Effector memory CD4-positive, alpha-beta T cell (primary cell): ENCODE results near the gene GMPR2.

ENCODE experiments used
- DNase-seq, 3 donors: peaks; one replicate each; pipeline ENCODE4 v3.0.0-alpha.2; 2020
- H3K27ac ChIP-seq: 2 replicates; pipeline ENCODE4 v1.7.0; 2013; ENCODE audit warnings: mild to moderate bottlenecking, low read length, moderate library complexity; ENCODE audit not compliant: insufficient read depth, poor library complexity, severe bottlenecking
- H3K27me3 ChIP-seq: replicated peaks from 2 replicates; pipeline ENCODE4 v1.7.0; 2013; ENCODE audit warnings: mild to moderate bottlenecking, low read length; ENCODE audit not compliant: insufficient read depth, control insufficient read depth, poor library complexity, severe bottlenecking
- H3K36me3 ChIP-seq: 2 replicates; pipeline ENCODE4 v1.7.0; 2013; ENCODE audit warnings: mild to moderate bottlenecking, low read length, moderate library complexity; ENCODE audit not compliant: control insufficient read depth, insufficient read depth
- H3K4me1 ChIP-seq: 2 replicates; pipeline ENCODE4 v1.7.0; 2013; ENCODE audit warnings: low read length, mild to moderate bottlenecking; ENCODE audit not compliant: control insufficient read depth, insufficient read depth, poor library complexity, severe bottlenecking
- H3K4me3 ChIP-seq: 2 replicates; pipeline ENCODE4 v1.7.0; 2013; ENCODE audit warnings: low read length, low read depth, mild to moderate bottlenecking; ENCODE audit not compliant: insufficient read depth, poor library complexity, severe bottlenecking
- H3K9me3 ChIP-seq: 2 replicates; pipeline ENCODE4 v1.7.0; 2013; ENCODE audit warnings: mild to moderate bottlenecking, low read length, moderate library complexity; ENCODE audit not compliant: control insufficient read depth

GMPR2 gene

GRCh38 chr14:24267516-24267915, 34.8 kb downstream of the GMPR2 start:
- Histone ChIP-seq H3K36me3 (peaks cover 35% of the 10 kb centered on the region), H3K27ac (no peak overlapping the region), H3K4me1 (peaks cover 17% of the 10 kb centered on the region), H3K27me3 (no peaks in the 10 kb centered on the region), H3K4me3 (no peak overlapping the region), H3K9me3 (no peaks in the 10 kb centered on the region)
- DNase-seq = no peak

GRCh38 chr14:24268225-24268624, 35.5 kb downstream of the GMPR2 start:
- no peak overlapping the region for H3K27ac ChIP-seq
- DNase-seq = no peak
- H3K36me3 ChIP-seq = peaks cover 35% of the 10 kb centered on the region
- peaks cover 18% of the 10 kb centered on the region for H3K4me1 ChIP-seq
- no peaks in the 10 kb centered on the region for H3K9me3 ChIP-seq
- H3K4me3 ChIP-seq = no peak overlapping the region
- H3K27me3 ChIP-seq = no peaks in the 10 kb centered on the region

- no peak overlapping the region for H3K4me3 ChIP-seq
- DNase-seq = no peak
- H3K27me3 ChIP-seq = no peaks in the 10 kb centered on the region
- peaks cover 35% of the 10 kb centered on the region for H3K36me3 ChIP-seq
- peaks cover 25% of the 10 kb centered on the region for H3K4me1 ChIP-seq
- H3K27ac ChIP-seq = no peak overlapping the region
- no peaks in the 10 kb centered on the region for H3K9me3 ChIP-seq
Observed at GRCh38 chr14:24269368-24269767, 36.6 kb downstream of the GMPR2 start.

- Histone ChIP-seq H3K36me3 (peaks cover 35% of the 10 kb centered on the region), H3K4me1 (peaks cover 25% of the 10 kb centered on the region), H3K4me3 (no peak overlapping the region), H3K27ac (no peak overlapping the region), H3K9me3 (no peaks in the 10 kb centered on the region), H3K27me3 (no peaks in the 10 kb centered on the region)
- DNase-seq = no peak
Observed at GRCh38 chr14:24269910-24270536, 37.3 kb downstream of the GMPR2 start.

GRCh38 chr14:24270537-24271133, 37.9 kb downstream of the GMPR2 start:
- Histone ChIP-seq H3K27ac (peak overlapping the region; percentile 89), H3K36me3 (peaks cover 32% of the 10 kb centered on the region), H3K9me3 (no peaks in the 10 kb centered on the region), H3K27me3 (no peaks in the 10 kb centered on the region), H3K4me3 (peak overlapping the region; percentile 76), H3K4me1 (peaks cover 25% of the 10 kb centered on the region)
- DNase-seq = no peak

- peaks cover 26% of the 10 kb centered on the region for H3K36me3 ChIP-seq
- H3K9me3 ChIP-seq = no peaks in the 10 kb centered on the region
- peak; percentile 86 to 87 (median 86) for DNase-seq
- peak within 1 kb of the TSS; percentile 76 for H3K4me3 ChIP-seq
- H3K27ac ChIP-seq = peak within 1 kb of the TSS; percentile 89
- peaks cover 25% of the 10 kb centered on the region for H3K4me1 ChIP-seq
- no peaks in the 10 kb centered on the region for H3K27me3 ChIP-seq
Observed at GRCh38 chr14:24271134-24271833, 38.6 kb downstream of the GMPR2 start, which contains the start of gene RABGGTA. TSS of gene RABGGTA (minus strand) at chr14:24271597. CDS start at chr14:24271115, 482 bp downstream.

GRCh38 chr14:24271834-24272263, 39.1 kb downstream of the GMPR2 start:
- Histone ChIP-seq H3K36me3 (peaks cover 20% of the 10 kb centered on the region), H3K9me3 (no peaks in the 10 kb centered on the region), H3K4me3 (peak overlapping the region; percentile 5), H3K27me3 (no peaks in the 10 kb centered on the region), H3K27ac (peak overlapping the region; percentile 89), H3K4me1 (peaks cover 25% of the 10 kb centered on the region)
- no peak for DNase-seq

GRCh38 chr14:24272467-24272866, 39.7 kb downstream of the GMPR2 start:
- no peaks in the 10 kb centered on the region for H3K27me3 ChIP-seq
- peak overlapping the region; percentile 5 for H3K4me3 ChIP-seq
- DNase-seq = no peak
- H3K27ac ChIP-seq = peak overlapping the region; percentile 89
- H3K36me3 ChIP-seq = peaks cover 14% of the 10 kb centered on the region
- H3K4me1 ChIP-seq = peaks cover 25% of the 10 kb centered on the region
- no peaks in the 10 kb centered on the region for H3K9me3 ChIP-seq

GRCh38 chr14:24273422-24273998, 40.8 kb downstream of the GMPR2 start:
- Histone ChIP-seq H3K27ac (peak overlapping the region; percentile 51), H3K9me3 (no peaks in the 10 kb centered on the region), H3K36me3 (peaks cover 5% of the 10 kb centered on the region), H3K4me1 (peaks cover 27% of the 10 kb centered on the region), H3K4me3 (no peak overlapping the region), H3K27me3 (no peaks in the 10 kb centered on the region)
- no peak for DNase-seq
